ENCODE data around the gene ERO1B.

The ERO1B gene

DNA sequence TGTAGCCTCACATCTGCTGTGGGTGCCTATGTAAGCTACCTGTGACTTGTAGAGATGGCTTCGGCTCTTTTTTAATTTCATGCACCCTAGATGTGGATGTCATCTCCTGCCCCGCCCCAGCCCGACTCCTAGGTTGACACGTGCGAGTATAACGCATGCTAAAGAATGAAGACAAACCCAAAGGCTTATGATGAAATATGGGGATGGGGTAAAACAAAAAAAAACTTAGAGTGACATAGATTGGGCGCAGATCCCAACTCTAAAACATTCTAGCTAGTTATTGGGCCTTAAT, 613 bp upstream of the ERO1B start:
- DNase-seq (ENCODE audit: low read depth), result no peak
- H3K4me3 ChIP-seq (ENCODE audit: low read depth, low read length), result peak overlapping the region; percentile 75
- no peak for TF ChIP-seq POLR2A (IDR thresholded peaks at IDR 0.05; ENCODE audit: extremely low read depth, insufficient read length)
- TF ChIP-seq MYC (IDR thresholded peaks at IDR 0.05; ENCODE audit: low read depth, low read length), result peak; percentile 59
- TF ChIP-seq, protein P1, sequence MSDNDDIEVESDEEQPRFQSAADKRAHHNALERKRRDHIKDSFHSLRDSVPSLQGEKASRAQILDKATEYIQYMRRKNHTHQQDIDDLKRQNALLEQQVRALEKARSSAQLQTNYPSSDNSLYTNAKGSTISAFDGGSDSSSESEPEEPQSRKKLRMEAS (IDR thresholded peaks at IDR 0.05; ENCODE audit: low read depth, low read length), result peak; percentile 79
- TF ChIP-seq CTCF (IDR thresholded peaks at IDR 0.05; ENCODE audit: low read depth, low read length), result no peak

- peak; percentile 70 for DNase-seq (ENCODE audit: low read depth)
- no peak for TF ChIP-seq CTCF (IDR thresholded peaks at IDR 0.05; ENCODE audit: low read depth, low read length)
- TF ChIP-seq, protein P1 (IDR thresholded peaks at IDR 0.05; ENCODE audit: low read depth, low read length), result no peak; the same call in 1 of the 2 replicates
- no peak for TF ChIP-seq POLR2A (IDR thresholded peaks at IDR 0.05; ENCODE audit: extremely low read depth, insufficient read length)
- no peak for TF ChIP-seq MYC (IDR thresholded peaks at IDR 0.05; ENCODE audit: low read depth, low read length)
- peak overlapping the region; percentile 62 for H3K4me3 ChIP-seq (ENCODE audit: low read depth, low read length)
Measured at GRCh38 chr1:236281198-236281653, 532 bp downstream of the ERO1B start.

GRCh38 chr1:236280438-236281197, 1.1 kb downstream of the ERO1B start:
- DNase-seq (ENCODE audit: low read depth), result no peak
- H3K4me3 ChIP-seq (ENCODE audit: low read depth, low read length), result peak overlapping the region; percentile 62
- TF ChIP-seq CTCF (IDR thresholded peaks at IDR 0.05; ENCODE audit: low read depth, low read length), result no peak

- H3K4me3 ChIP-seq (ENCODE audit: low read depth, low read length), result no peak overlapping the region
- DNase-seq (ENCODE audit: low read depth), result no peak
- TF ChIP-seq POLR2A (IDR thresholded peaks at IDR 0.05; ENCODE audit: extremely low read depth, insufficient read length) (no peak), MYC (IDR thresholded peaks at IDR 0.05; ENCODE audit: low read depth, low read length) (no peak), CTCF (IDR thresholded peaks at IDR 0.05; ENCODE audit: low read depth, low read length) (no peak)
- TF ChIP-seq, protein P1 (IDR thresholded peaks at IDR 0.05; ENCODE audit: low read depth, low read length), result no peak
Measured at GRCh38 chr1:236275586-236275985, 6.2 kb downstream of the ERO1B start.

- no peak for DNase-seq (ENCODE audit: low read depth)
- TF ChIP-seq POLR2A (IDR thresholded peaks at IDR 0.05; ENCODE audit: extremely low read depth, insufficient read length) (no peak), CTCF (IDR thresholded peaks at IDR 0.05; ENCODE audit: low read depth, low read length) (no peak), MYC (IDR thresholded peaks at IDR 0.05; ENCODE audit: low read depth, low read length) (no peak)
- TF ChIP-seq, protein P1 (IDR thresholded peaks at IDR 0.05; ENCODE audit: low read depth, low read length), result no peak
- no peak overlapping the region for H3K4me3 ChIP-seq (ENCODE audit: low read depth, low read length)
Measured at GRCh38 chr1:236275061-236275460, 6.7 kb downstream of the ERO1B start.

GRCh38 chr1:236273358-236273757, 8.4 kb downstream of the ERO1B start:
- TF ChIP-seq POLR2A (IDR thresholded peaks at IDR 0.05; ENCODE audit: extremely low read depth, insufficient read length) (no peak), MYC (IDR thresholded peaks at IDR 0.05; ENCODE audit: low read depth, low read length) (no peak), CTCF (IDR thresholded peaks at IDR 0.05; ENCODE audit: low read depth, low read length) (no peak)
- TF ChIP-seq, protein P1 (IDR thresholded peaks at IDR 0.05; ENCODE audit: low read depth, low read length), result no peak
- no peak for DNase-seq (ENCODE audit: low read depth)

More at GRCh38 chr1:236273358-236273757, 8.4 kb downstream of the ERO1B start:
- no peak overlapping the region for H3K4me3 ChIP-seq (ENCODE audit: low read depth, low read length)
